Measurements from ENCODE around the gene TRERF1. TPM values are rescaled to one million over a fixed set of nuclear protein-coding genes. Genes with fewer than 3 reads are reported as not detected.

The TRERF1 gene
- total RNA-seq, 4 donors from 2014 or later, result 0.47 to 0.87 (median 0.50) TPM

DNA sequence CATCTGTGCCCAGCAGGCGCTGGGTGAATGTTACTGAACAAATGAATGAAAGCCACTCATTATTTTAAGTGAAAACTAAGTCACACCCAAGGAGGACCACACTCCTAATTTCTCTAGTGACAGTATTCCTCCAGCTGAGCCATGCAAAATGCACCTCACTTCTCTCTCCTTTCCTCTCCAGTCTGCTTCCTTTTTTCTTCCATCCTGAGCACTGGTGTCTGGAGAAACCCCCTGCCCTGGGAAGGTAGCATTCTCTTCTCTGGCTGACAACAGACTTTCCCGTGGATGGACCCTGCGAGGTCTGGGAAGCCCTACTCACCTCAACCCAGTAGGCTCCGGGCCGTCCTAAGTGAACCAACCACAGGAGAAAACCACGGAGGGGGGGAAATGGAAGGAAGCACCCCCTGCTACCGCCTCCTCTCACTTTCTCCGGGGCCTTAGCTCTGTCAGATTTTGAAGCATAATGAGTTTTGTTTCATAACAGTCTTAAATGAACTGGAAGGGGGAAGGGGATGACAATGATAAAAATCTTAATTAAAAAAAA lies 22.6 kb downstream of the TRERF1 start:
- no peak overlapping the region for H3K4me3 ChIP-seq
- H3K9me3 ChIP-seq, result no peaks in the 10 kb centered on the region
- no peaks in the 10 kb centered on the region for H3K27me3 ChIP-seq
- TF ChIP-seq POLR2A (IDR thresholded peaks at IDR 0.05), result no peak
- TF ChIP-seq, protein P1, sequence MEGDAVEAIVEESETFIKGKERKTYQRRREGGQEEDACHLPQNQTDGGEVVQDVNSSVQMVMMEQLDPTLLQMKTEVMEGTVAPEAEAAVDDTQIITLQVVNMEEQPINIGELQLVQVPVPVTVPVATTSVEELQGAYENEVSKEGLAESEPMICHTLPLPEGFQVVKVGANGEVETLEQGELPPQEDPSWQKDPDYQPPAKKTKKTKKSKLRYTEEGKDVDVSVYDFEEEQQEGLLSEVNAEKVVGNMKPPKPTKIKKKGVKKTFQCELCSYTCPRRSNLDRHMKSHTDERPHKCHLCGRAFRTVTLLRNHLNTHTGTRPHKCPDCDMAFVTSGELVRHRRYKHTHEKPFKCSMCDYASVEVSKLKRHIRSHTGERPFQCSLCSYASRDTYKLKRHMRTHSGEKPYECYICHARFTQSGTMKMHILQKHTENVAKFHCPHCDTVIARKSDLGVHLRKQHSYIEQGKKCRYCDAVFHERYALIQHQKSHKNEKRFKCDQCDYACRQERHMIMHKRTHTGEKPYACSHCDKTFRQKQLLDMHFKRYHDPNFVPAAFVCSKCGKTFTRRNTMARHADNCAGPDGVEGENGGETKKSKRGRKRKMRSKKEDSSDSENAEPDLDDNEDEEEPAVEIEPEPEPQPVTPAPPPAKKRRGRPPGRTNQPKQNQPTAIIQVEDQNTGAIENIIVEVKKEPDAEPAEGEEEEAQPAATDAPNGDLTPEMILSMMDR (IDR thresholded peaks at IDR 0.05 in 4 of 5, conservative IDR thresholded peaks at IDR 0.05 in 1 of 5), result no peak
- in situ Hi-C loops (cut with MboI; ENCODE audit: low sequenced_read_pairs in 4 of 4) (no loop called here), intact Hi-C loops (cut with DNase I; ENCODE audit: low total_unique reads) (no loop called here)
- DNase-seq (no peak), ATAC-seq (no peak)
- H3K27ac ChIP-seq, result no peak overlapping the region
- no peaks in the 10 kb centered on the region for H3K36me3 ChIP-seq
- H3K4me1 ChIP-seq, result peaks cover 0 to 5% of the 10 kb centered on the region in 2 donors

DNA sequence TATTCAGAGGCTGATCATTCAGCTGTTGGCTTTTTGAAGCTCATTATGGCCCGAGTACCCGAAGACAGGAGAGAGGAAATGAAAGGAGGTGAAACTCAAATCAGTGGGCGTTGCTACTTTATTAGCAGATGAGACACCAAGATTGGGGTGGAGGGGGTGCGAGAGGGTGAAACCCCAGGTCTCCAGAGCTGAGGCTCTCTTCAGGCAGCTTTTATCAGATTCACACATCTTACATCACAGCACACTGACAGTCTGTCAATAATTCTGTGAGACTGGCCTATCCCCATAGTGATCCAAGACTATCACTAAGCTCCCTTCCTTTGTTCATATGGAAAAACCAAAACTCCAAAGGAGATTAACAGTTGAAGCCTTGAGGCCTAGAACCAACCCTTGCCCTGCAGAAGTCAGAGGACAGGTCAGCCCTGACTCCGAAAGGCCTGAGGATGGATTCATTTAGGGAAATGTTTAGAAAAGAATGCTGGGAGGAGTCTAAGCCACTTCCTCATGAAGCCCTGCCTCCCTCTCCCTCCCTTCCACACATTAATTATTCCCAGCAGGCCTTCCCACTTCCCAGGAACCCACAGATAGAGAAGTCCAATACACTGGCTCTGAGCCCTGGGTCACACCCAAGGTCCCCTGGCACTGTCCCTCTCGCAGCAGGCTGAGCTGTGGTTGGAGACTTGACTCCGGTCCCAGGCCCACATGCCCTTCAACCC lies 23.2 kb downstream of the TRERF1 start:
- no peaks in the 10 kb centered on the region for H3K9me3 ChIP-seq
- DNase-seq (no peak), ATAC-seq (peak in 1 of 2 donors; percentile 33)
- no peak overlapping the region for H3K27ac ChIP-seq
- in situ Hi-C loops (cut with MboI; ENCODE audit: low sequenced_read_pairs in 4 of 4) (no loop called here), intact Hi-C loops (cut with DNase I; ENCODE audit: low total_unique reads) (no loop called here)
- no peak overlapping the region for H3K4me3 ChIP-seq
- H3K27me3 ChIP-seq, result no peaks in the 10 kb centered on the region
- H3K4me1 ChIP-seq, result peaks cover 0 to 5% of the 10 kb centered on the region in 2 donors
- TF ChIP-seq, protein P1 (IDR thresholded peaks at IDR 0.05 in 4 of 5, conservative IDR thresholded peaks at IDR 0.05 in 1 of 5), result no peak
- no peak for TF ChIP-seq POLR2A (IDR thresholded peaks at IDR 0.05)
- H3K36me3 ChIP-seq, result no peaks in the 10 kb centered on the region

DNA sequence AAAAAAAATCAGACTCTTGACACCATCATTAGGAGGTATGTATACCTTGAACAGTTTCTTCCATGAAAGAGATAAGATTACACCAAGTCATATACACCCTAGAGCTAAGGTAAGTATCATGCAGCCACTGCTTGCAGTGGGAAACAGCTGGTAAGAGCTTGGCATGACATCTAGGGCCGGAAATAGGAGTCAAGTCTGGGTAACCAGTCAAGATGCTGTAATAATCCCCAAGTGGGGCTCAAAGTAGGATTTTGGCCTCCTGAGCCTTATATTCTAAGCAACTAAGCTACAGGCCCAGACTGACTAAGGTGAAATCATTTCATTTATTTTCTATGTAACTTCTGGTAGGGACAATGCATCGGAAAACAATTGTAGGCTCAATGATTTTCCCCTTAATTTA lies 23.9 kb downstream of the TRERF1 start:
- H3K4me3 ChIP-seq, result no peak overlapping the region
- in situ Hi-C loops (cut with MboI; ENCODE audit: low sequenced_read_pairs in 4 of 4) (no loop called here), intact Hi-C loops (cut with DNase I; ENCODE audit: low total_unique reads) (no loop called here)
- peaks cover 0 to 5% of the 10 kb centered on the region in 2 donors for H3K4me1 ChIP-seq
- no peak overlapping the region for H3K27ac ChIP-seq
- no peaks in the 10 kb centered on the region for H3K36me3 ChIP-seq
- DNase-seq (no peak), ATAC-seq (no peak)
- H3K27me3 ChIP-seq, result no peaks in the 10 kb centered on the region
- H3K9me3 ChIP-seq, result no peaks in the 10 kb centered on the region
- TF ChIP-seq, protein P1 (IDR thresholded peaks at IDR 0.05 in 4 of 5, conservative IDR thresholded peaks at IDR 0.05 in 1 of 5), result no peak
- no peak for TF ChIP-seq POLR2A (IDR thresholded peaks at IDR 0.05)

DNA sequence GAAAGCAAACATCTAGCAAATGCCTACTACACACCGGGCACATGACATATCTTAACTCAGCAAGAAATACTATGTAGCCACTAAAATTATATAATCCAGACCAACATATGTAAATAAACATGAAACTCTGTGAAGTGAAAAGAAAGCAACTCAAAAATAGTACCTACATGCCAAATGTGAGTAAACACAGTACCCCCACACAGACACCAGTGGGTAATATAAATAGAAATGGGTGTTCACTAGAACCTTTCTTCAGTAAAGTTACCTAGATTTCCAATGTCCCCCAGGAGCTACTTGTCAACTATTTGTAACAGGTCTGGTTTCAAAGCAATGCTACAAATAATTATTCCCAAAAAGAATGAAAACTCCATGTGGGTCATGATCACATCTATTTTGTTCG lies 25.5 kb downstream of the TRERF1 start:
- in situ Hi-C loops (cut with MboI; ENCODE audit: low sequenced_read_pairs in 4 of 4), result no loop called here
- no peaks in the 10 kb centered on the region for H3K27me3 ChIP-seq
- no peak for ATAC-seq

More for the DNA sequence above, 25.5 kb downstream of the TRERF1 start:
- no peaks in the 10 kb centered on the region for H3K9me3 ChIP-seq
- no peak overlapping the region for H3K27ac ChIP-seq
- DNase-seq, result no peak
- H3K4me1 ChIP-seq, result peaks cover 0 to 5% of the 10 kb centered on the region in 2 donors
- TF ChIP-seq, protein P1 (IDR thresholded peaks at IDR 0.05 in 4 of 5, conservative IDR thresholded peaks at IDR 0.05 in 1 of 5), result no peak
- TF ChIP-seq POLR2A (IDR thresholded peaks at IDR 0.05), result no peak
- no peaks in the 10 kb centered on the region for H3K36me3 ChIP-seq
- H3K4me3 ChIP-seq, result no peak overlapping the region
- intact Hi-C loops (cut with DNase I; ENCODE audit: low total_unique reads), result no loop called here

Measured in gastrocnemius medialis (tissue), 4 donors.